GM10248 (cell line): ENCODE measurements around the gene CCN5.

ENCODE experiments used
- CTCF ChIA-PET: fragments of 300-600 bp; sonication (Branson Sonifier 250); formaldehyde crosslinking; extraction: SDS; loops from one replicate; lab custom pipeline; 2021; ENCODE audit warnings: antibody characterized with exemption; lab: Yijun Ruan, JAX
- POLR2A ChIA-PET: fragments of 350-650 bp; sonication (Branson Sonifier 250); formaldehyde crosslinking; extraction: SDS; loops from one replicate; lab custom pipeline; 2020; ENCODE audit warnings: antibody characterized with exemption; lab: Yijun Ruan, JAX
- DNase-seq: peaks from one replicate; pipeline ENCODE4 v3.0.0; 2012; ENCODE audit errors: extremely low spot score
- CTCF ChIP-seq: IDR thresholded peaks from 2 replicates; pipeline ENCODE4 v1.5.1; 2012; ENCODE audit warnings: mild to moderate bottlenecking, low read depth; ENCODE audit errors: extremely low read depth, missing control alignments, control extremely low read depth

CCN5 gene

GRCh38 chr20:44711237-44711636 is 3.9 kb upstream of the CCN5 start:
- no peak for TF ChIP-seq CTCF
- DNase-seq, result no peak
- ChIA-PET CTCF (interaction anchor here (2.0 kb wide), 1 partner anchor 36 kb away, joined by 6 read pairs; no protein-coding TSS in a partner anchor), POLR2A (no interaction called here)

GRCh38 chr20:44714102-44714700 is 968 bp upstream of the CCN5 start:
- no peak for TF ChIP-seq CTCF
- no peak for DNase-seq
- ChIA-PET CTCF (no interaction called here), POLR2A (no interaction called here)

- ChIA-PET CTCF (interaction anchor here (0.8 to 1.0 kb wide), 3 partner anchors 9 to 32 kb away, joined by 3 to 4 read pairs (median 3); no protein-coding TSS in a partner anchor), POLR2A (no interaction called here)
- DNase-seq, result no peak
- TF ChIP-seq CTCF, result no peak
Measured at GRCh38 chr20:44715499-44716308, 535 bp downstream of the CCN5 start.

DNA sequence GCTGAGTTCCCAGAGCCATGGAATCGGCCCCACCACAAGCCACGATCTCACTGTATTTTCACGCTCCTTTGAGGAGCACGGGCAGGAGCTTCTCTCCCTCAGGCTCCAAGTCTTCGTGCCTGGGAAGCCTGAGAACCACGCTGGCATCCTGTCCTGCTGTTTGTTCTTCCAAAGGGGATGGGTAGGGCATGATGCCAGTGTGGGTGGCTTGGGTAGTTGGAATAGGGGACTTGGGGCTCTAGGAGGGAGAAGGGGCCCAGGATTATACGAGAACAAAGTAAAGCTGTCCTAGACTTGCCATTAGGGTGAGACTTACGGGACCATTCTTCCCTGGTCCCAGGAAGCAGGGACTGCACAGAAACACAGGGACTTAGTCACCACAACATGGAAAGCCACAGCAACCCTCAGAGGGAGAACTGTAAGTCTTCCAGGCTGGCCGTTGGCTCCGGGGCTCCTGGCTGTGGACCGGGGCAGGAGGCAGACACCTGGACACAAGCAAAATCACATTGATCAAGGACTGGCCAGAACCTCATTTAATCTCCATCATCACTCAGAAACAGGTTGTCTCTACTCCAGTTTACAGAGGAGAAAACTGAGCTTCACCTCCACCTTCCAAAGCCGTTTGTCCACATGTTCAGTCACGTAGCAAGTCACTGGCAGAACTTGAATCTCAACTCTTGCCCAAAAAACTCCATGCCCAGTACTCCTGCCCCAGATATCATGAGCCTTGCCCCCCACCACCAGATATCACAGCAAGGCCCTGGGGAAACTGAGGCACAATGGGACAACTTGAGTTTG is 1.3 kb downstream of the CCN5 start:
- no peak for DNase-seq
- no peak for TF ChIP-seq CTCF
- ChIA-PET POLR2A (no interaction called here), CTCF (interaction anchor here (1.1 kb wide), 1 partner anchor 35 kb away, joined by 3 read pairs; no protein-coding TSS in a partner anchor)

DNA sequence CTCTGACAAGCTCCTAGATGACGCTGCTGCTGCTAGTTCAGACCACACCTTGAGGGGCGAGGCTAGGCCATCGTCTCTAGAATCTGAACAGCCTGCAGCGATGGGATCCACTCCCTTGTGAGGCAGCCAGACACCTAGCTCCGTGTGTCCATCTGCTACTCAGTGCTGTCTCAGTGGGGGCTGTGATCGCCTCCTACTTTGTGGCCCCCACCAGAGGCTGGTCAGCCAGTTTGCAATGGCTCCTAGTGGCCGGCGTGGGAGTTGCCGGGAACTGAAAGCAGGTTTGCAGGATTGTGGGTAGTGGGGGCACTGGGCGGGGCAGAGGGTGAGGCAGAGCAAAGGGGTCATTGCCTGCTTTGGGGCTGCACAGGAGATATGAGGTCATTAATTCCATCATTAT is 2.8 kb downstream of the CCN5 start:
- no peak for DNase-seq
- ChIA-PET CTCF (interaction anchor here (1.0 to 1.8 kb wide), 4 partner anchors 10 to 33 kb away, joined by 3 to 11 read pairs (median 6); no protein-coding TSS in a partner anchor), POLR2A (no interaction called here)
- TF ChIP-seq CTCF, result no peak

DNA sequence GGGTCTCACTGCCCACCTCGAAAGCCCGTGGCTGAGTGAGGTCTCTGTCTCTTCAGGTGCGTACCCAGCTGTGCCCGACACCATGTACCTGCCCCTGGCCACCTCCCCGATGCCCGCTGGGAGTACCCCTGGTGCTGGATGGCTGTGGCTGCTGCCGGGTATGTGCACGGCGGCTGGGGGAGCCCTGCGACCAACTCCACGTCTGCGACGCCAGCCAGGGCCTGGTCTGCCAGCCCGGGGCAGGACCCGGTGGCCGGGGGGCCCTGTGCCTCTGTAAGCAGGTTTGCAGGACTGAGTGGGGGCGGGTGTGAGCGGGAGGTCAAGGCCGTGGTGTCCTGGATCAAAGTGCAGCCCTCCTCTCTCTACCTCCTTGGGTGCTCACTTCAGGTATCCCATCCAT is 4.7 kb downstream of the CCN5 start:
- DNase-seq, result no peak
- no peak for TF ChIP-seq CTCF
- ChIA-PET CTCF (interaction anchor here (1.1 to 1.8 kb wide), 4 partner anchors 13 to 324 kb away, joined by 3 to 9 read pairs (median 5); no protein-coding TSS in a partner anchor), POLR2A (no interaction called here)
